Measurements from ENCODE around the gene FAM228A.

FAM228A gene

DNA sequence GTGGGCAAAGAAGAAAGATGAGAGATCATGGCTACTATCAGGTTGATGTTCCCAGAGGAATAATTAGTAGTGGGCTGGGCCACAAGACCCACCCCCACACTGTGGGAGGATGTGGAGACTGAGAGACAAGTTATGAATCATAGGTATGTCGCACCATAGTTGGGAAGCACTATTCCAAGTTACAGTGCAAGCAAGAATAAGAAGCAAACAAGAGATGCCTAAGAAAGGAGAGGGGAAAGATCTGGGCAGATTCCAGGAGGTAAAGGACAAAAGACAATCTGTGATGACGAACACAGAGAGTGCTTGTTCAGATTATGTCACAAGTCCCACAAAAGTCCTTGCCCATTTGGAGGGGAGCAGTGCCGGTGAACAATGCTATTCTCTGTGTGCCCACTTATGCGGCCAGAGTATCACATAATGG lies 56.6 kb downstream of the FAM228A start:
- no peak for DNase-seq

DNA sequence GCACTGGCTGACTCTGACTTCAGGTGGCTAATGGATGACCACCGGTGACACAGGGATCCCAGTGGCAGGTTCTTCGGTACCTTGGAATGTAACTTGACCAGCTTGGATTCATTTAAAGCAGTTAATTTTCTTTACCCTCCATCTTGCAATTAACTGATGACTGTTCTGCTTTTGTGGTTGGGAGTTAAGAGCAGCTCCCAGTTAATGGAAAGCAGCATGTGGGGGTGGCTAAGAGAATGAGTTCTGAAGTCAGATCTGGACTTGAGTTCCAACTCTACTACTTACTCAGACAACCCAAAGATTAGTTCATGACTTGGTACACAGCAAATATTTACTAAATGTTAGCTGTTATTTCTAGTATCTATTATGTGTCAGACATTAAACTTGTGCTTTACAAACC lies 58.5 kb downstream of the FAM228A start:
- no peak for DNase-seq

DNA sequence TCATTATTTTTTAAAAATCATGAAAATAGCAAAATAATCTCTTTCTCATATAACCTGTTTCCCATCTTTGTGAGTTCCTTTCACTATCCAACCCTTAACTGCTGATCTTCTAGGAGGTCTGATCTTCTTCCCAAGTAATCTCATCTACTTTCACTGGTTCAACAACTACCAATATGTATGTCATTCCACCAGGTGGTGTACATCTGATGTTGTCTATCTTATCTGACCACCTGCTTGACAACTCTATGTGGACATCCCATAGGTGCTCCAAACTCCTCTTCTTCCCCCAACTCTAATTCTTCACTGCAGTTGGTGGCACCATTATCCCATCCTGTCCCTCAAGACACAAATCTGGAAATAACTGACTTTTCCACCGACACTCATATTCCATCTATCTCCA lies 62.5 kb downstream of the FAM228A start:
- DNase-seq: no peak

DNA sequence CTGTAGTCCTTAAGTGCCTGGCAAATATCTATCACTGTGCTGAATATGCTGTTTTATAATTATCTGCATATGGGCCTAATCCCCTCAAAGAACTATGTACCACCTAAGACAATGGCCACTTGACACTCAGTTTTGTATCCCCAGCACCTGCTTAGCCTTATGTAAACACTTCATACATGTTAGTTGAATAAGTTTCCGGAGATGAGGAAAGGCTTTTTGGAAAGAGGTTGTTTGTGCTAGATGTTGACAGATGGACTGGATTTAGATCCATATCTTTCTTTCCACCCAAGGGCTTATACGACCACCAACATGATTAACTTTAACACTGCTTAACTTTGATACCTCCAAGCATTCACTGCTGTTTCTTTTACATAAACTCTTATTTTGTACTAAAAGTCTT lies 63.3 kb downstream of the FAM228A start:
- DNase-seq: no peak

DNA sequence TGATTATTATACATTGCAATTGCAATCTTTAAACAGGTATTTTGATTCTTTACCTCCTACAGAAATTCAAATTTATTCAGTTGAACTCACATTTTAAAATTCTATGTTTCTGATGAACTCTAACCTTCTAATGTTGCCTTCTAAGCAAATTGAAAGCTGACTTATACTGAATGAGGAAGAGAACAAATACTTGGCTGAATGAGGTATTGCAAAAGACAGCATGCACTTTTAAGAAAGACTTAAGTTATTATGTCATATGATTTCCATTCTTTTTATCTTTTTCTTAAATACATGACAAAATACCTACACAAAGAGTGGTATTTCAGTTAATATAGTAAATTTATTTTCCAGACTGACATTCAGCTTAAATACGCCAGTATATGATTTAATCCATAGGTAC lies 64.7 kb downstream of the FAM228A start:
- no peak for DNase-seq

Data from GDM1 (cell line).